HG03064 (cell line): ENCODE data around the gene AP3D1.
"Not testable (repeated sequence)": the region's sequence is repeated elsewhere in the genome, so short reads cannot be mapped to it uniquely, and the experiment has no call there.

Experiments
- ATAC-seq: cut with Tn5 transposase; IDR thresholded peaks from one replicate; pipeline ENCODE4 v1.9.1; 2021; ENCODE audit warnings: low read depth; ENCODE audit not compliant: unreplicated experiment

Gene AP3D1

DNA sequence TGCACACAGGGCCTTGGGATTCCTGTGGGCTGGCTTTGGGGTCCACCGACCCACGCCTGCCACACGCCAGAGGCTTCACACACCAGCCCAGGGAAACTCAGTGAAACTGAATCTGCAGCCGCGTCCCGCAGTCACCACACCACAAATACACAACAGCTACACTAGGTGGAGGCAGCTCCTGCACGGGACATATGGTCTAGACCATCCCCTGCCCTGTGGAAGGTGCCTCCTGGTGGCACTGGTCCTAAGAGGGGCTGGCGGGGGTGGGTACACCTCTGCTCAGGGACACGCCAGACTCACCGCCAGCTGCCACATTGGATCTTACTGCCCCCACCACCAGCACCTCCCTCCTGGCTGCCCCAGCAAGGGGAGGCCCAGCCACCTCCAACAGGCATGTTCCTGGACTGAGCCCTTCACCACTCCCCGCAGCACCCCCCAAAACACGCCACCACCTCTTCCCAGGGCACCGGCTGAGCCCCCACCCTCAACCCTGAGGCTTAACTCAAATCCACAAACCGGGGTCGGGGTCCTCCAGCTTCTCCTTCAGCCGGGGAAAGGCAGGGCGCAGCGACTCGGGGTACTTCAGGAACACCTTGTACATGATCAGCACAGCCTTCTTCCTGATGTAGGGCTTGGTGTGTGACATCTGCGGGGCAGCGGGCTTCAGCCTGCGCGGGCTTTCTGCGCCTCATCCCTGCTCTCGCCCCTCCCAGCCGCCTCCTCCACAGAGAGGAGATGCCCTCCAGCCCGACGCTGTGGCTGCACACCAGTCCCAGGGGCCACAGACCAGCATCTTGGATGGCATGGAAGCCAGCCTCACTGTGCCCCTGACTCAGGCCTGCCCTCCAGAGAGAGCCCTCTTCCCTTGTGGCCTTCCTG, 21.2 kb downstream of the AP3D1 start:
- no peak for ATAC-seq

DNA sequence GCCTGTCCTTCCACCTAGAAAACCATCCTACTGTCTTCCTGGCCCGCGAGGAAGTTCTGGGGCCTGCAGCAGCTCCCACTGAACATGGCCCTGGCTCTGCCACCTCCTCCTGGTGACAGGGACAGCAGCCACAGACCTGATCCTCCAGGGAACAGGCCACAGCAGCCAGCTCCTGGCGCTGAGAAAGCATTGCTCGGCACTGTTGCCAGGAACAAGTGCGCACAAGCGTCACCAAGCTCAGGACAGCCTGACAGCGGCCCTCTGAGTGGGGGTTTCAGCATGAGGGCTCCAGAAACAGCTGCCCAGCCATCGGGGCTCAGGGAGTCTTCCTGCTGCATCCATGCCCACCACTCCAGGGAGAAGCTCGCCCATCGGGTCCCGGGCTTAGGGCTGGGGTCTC, 21.9 kb downstream of the AP3D1 start:
- no peak for ATAC-seq

GRCh38 chr19:2129022-2129421, 22.3 kb downstream of the AP3D1 start:
- ATAC-seq, result no peak

DNA sequence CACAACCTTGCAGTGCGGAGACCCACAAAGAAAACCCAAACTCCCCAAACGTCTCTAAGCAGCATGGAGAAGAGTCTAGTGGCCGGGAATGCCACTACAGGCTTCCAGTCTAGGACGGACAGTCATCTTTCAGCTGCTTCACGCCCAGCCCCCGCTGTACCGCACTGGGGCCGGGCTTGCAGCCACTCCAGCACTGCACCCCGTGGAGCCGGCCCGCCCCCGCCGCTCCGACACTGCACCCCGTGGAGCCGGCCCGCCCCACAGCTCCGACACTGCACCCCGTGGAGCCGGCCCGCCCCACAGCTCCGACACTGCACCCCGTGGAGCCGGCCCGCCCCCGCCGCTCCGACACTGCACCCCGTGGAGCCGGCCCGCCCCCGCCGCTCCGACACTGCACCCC, 23.1 kb downstream of the AP3D1 start:
- ATAC-seq, result not testable (repeated sequence)

DNA sequence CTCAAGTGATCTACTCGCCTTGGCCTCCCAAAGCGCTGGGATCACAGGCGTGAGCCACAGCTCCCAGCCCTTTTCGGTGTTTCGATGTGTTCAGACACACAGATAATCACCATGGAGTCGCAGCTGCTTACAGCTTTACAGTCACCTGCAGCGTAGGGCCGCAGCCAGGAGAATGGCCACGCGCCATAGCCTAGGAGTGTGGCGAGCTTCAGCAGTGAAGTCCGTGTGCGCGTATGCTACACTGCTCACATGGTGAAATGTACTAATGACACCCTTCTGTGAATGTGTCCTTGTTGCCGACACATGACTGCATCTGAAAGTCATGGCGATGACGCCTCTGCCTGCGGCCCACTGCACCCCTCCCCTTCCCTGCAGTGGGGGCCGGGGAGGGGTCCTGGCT, 23.6 kb downstream of the AP3D1 start:
- no peak for ATAC-seq

GRCh38 chr19:2126879-2127518, 24.4 kb downstream of the AP3D1 start:
- ATAC-seq, result no peak

GRCh38 chr19:2123682-2124387, 27.5 kb downstream of the AP3D1 start:
- no peak for ATAC-seq

DNA sequence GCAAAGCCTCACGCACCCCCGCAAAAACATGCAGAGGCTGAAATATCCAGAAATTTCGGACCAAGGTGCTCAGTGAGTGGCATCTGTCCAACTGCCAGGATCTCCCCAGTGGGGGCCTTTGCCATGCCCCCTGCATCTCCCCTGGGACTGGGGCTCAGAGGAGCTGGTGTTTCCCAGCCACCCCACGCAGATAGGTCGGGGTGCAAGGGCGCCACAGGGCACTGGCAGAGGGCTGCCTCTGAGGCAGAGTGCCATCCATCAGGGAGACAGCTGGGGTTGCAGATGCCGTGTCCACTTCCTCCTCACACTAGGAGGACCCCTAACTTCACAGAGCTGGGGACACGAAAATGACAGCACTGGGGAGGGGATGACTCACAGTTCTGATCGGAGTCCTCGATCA, 28.4 kb downstream of the AP3D1 start:
- no peak for ATAC-seq

- ATAC-seq, result no peak
Observed at GRCh38 chr19:2122251-2122650, 29.1 kb downstream of the AP3D1 start.

GRCh38 chr19:2121416-2122051, 29.8 kb downstream of the AP3D1 start:
- ATAC-seq, result no peak

DNA sequence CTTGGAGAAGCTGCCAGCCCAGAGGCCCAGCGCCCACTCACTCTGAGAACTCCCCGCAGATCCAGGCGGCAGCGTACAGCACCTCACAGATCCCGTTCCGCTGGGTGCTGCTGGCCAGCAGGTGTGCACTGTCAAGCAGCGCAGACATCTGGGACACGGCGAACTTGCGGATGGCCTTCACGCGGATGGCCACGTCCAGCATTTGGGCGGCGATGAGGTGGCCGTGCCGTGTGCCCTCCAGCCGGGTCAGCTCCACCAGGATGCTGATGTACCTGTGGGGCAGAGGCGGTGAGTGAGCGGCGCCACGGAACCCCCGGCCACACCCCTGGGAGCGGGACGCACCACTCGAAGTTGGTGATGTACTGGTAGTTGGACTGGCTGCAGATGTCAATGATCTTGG, 30.5 kb downstream of the AP3D1 start:
- no peak for ATAC-seq

DNA sequence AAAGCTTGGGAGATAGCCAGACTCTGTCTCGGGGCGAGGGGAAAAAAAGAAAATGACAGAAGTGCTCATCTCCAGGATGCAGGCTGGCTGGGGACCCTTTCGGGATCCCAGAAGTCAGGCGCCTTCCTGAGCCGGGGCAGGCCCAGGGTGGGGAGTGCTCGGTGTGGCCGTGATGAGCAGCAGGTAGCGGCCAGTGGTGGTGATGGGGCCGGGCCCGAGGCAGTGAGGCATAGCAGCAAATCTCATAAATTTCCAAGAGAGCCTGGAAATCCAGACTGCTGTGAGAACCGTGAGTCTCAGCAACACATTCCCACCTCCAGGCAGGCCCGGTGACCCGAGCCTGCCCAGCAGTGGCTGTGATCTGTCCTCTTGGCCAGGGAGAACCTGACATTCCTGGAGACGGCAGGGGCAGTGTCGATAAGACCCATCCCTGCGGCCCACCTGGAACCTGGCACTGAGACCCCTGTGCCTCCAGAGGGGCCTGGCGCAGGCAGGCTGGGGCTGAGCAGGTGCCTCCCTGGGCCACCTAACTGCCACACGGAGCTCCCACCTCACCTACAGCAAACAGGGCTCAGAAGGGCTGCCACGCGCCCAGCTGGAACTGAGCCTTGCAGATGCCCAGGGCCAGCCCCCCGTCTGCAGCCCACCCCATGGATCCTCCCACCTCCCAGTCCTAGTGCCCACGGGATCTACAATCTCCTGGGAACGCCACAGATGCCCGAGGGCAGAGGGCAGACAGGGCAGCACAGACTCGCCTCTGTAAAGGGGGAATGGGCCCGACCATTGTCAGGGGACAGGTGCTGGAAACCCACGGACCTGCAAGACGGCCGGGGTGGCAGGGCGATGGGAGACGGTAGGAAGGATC, 31.2 kb downstream of the AP3D1 start:
- ATAC-seq, result no peak

DNA sequence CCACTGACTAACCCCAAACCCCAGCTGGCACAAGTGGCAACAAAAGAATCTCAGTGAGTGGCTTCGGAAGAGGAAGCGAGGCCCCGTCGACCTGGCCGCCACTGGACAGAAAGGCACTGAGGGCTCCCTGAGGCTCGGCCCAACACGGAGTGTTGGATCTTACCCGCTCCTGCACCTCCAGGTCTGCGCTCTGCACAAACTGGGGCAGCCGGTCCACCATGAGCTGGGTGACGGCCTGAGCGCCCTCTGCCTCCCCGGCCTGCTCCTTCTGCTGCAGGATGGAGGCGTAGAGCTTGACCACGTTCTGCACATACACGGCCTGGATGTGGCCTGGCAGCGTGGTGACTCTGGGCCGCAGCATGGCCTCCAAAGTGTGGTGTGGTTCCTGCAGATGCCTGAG, 32.9 kb downstream of the AP3D1 start:
- no peak for ATAC-seq

DNA sequence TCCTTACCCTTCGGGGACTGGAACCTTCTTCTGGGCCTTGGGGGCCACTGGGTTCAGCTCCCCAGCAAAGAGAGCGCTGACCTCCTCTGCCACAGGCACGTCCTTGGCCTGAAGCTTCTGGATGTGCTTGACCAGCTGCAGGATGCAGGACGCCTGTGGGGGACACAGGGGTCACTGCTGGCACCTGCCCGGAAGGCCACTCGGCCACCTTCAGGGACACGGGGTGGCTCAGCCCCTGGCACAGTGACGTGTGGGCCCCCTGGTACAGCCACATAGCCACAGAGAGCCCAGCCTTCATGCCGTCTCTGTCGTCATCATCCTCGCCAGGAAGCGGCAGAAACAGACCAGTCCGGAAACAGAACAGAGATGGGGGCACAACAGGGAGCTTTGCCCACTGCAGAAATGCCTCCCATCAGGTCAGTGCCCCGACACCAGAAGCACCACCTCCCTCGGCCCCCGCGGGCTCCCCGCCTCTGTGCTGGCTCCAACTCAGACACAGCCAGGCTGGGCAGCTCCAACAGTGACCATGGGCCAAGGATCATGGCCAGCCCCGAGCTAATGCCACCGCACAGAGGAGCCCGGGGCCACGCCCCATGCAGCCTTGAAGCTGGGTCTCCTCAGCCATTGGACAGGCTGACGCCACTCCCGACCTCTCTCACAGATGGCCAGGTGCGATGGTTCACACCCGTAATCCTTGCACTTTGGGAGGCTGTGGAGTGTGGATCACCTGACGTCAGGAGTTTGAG, 34.0 kb downstream of the AP3D1 start:
- no peak for ATAC-seq

DNA sequence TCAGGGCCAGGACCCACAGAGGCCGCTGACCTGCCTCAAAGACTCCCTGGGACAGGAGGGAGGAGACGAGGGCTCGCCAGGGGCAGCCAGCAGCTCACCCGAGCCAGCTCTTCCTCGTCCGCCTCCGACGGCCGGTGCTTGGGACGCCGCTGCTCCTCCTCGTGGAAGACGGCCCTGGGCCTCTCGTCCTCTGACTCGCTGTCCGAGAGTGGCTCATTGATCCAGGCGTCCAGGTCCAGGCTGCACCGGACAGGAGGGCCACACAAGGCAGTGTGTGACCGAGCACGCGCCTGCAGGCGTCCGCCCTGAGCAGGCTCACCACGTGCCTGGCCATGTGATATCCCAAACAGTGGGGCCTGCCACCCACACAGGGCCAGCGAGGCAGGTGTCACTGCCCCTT, 34.9 kb downstream of the AP3D1 start:
- ATAC-seq, result no peak

GRCh38 chr19:2115911-2116426, 35.4 kb downstream of the AP3D1 start:
- no peak for ATAC-seq

GRCh38 chr19:2115324-2115723, 36.0 kb downstream of the AP3D1 start:
- ATAC-seq, result no peak

DNA sequence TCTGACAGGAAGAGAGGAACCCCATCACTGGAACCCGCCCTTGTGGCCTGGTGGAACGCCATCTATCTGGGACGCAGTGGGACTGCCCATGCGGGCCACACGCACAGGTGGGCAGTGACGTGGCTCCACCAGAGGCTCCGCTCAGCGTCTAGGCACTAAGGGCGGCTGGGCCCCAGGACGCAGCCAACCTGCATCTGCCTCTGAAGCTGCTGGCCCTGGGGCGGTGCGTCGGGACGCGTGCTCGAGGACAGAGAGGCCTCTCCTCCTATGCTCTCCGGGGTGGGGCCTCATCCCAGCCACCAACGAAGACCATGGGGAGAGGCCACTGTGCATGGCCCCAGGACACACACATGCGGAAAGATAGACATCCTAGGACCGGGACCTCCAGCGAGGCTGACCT, 36.5 kb downstream of the AP3D1 start:
- ATAC-seq, result no peak

- ATAC-seq, result no peak
Observed at GRCh38 chr19:2114218-2114617, 37.1 kb downstream of the AP3D1 start.
